ENCODE measurements around the gene SLC1A3.

- no peak for TF ChIP-seq CTCF (IDR thresholded peaks at IDR 0.05)
- no peak for TF ChIP-seq POLR2A (IDR thresholded peaks at IDR 0.05)
Measured at GRCh38 chr5:36558641-36559040, 47.8 kb upstream of the SLC1A3 start.
